Neutrophil (primary cell): ENCODE data around the gene RAMP1.

Experiments
- H3K27ac ChIP-seq: fragments of 200-600 bp; sonication (generic); 2 replicates; pipeline ENCODE4 v1.5.1; 2016; ENCODE audit warnings: mild to moderate bottlenecking, moderate library complexity
- H3K27me3 ChIP-seq: fragments of 200-600 bp; sonication (generic); 2 replicates; pipeline ENCODE4 v1.6.0; 2016; ENCODE audit warnings: mild to moderate bottlenecking
- H3K36me3 ChIP-seq: fragments of 200-600 bp; sonication (generic); 2 replicates; pipeline ENCODE4 v1.5.1; 2017
- H3K4me1 ChIP-seq, 2 experiments: fragments of 200-600 bp in 1 of 2; sonication (generic) in 1 of 2; 1 replicate in 1 of 2; 2 replicates in 1 of 2; pipeline versions ENCODE4 v1.5.1 to v1.6.1; 2013 to 2016; ENCODE audit warnings: low read depth in 1 of 2, low read length in 1 of 2, mild to moderate bottlenecking in 1 of 2, moderate library complexity in 1 of 2; ENCODE audit not compliant: control insufficient read depth in 1 of 2, insufficient read depth in 1 of 2
- H3K4me3 ChIP-seq, 2 experiments: fragments of 200-600 bp in 1 of 2; sonication (generic) in 1 of 2; 1 replicate in 1 of 2; 2 replicates in 1 of 2; pipeline ENCODE4 v1.5.1; 2013 to 2016; ENCODE audit warnings: low read depth in 1 of 2, low read length in 1 of 2, mild to moderate bottlenecking in 1 of 2, moderate library complexity in 1 of 2
- H3K9me3 ChIP-seq: fragments of 200-600 bp; sonication (generic); 2 replicates; pipeline ENCODE4 v1.5.1; 2016
- CTCF ChIP-seq: fragments of 200-600 bp; sonication (generic); IDR thresholded peaks from 2 replicates; pipeline ENCODE4 v1.5.1; 2016; ENCODE audit warnings: antibody characterized with exemption

Gene RAMP1

GRCh38 chr2:237884681-237885080 is 25.3 kb downstream of the RAMP1 start:
- Histone ChIP-seq H3K4me1 (no peaks in the 10 kb centered on the region), H3K27me3 (no peaks in the 10 kb centered on the region), H3K27ac (no peak overlapping the region), H3K9me3 (no peaks in the 10 kb centered on the region), H3K36me3 (no peaks in the 10 kb centered on the region), H3K4me3 (no peak overlapping the region)
- no peak for TF ChIP-seq CTCF

GRCh38 chr2:237885111-237885930 is 25.9 kb downstream of the RAMP1 start:
- H3K27ac ChIP-seq = no peak overlapping the region
- TF ChIP-seq CTCF = no peak
- no peaks in the 10 kb centered on the region for H3K27me3 ChIP-seq
- no peaks in the 10 kb centered on the region for H3K36me3 ChIP-seq
- no peak overlapping the region for H3K4me3 ChIP-seq
- no peaks in the 10 kb centered on the region for H3K9me3 ChIP-seq
- no peaks in the 10 kb centered on the region for H3K4me1 ChIP-seq

DNA sequence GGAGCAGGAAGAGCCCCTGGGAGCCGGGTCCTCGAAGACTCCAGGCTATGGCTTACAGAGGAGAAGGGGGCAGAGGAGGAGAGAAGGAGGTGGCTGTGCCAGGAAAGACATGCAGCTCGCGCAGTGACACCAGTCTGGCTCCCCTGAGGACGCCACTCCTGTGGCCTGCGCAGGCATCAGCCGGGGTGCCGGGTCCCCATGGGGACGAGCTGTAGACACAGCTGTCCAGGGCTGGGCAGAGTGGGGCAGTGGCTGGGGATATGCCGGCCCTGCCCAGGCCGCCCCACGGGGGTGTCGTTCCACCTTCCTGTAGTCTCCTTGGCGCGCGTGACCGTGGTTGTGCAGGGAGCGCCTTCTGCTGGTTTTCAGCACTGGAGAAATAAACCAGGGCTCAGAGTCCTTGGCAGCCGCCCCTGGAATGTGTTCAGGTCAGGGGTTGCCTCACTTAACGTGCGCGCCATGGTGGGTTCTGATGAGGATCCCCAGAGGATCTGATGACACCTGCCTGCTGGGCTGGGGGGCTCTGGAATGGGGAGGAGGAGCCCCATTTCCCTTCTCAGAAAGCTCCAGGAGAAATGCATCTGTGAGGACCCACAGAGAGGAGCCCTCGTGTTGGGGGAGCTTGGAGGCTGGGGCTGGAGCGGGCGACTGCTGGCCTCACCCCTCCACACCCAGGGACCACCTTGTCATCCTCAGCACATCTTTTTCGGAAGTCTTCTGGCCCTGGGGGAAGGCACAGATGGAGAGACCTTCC is 26.7 kb downstream of the RAMP1 start:
- no peak for TF ChIP-seq CTCF
- Histone ChIP-seq H3K4me1 (no peaks in the 10 kb centered on the region), H3K4me3 (no peak overlapping the region), H3K9me3 (no peaks in the 10 kb centered on the region), H3K27me3 (no peaks in the 10 kb centered on the region), H3K36me3 (no peaks in the 10 kb centered on the region), H3K27ac (no peak overlapping the region)

DNA sequence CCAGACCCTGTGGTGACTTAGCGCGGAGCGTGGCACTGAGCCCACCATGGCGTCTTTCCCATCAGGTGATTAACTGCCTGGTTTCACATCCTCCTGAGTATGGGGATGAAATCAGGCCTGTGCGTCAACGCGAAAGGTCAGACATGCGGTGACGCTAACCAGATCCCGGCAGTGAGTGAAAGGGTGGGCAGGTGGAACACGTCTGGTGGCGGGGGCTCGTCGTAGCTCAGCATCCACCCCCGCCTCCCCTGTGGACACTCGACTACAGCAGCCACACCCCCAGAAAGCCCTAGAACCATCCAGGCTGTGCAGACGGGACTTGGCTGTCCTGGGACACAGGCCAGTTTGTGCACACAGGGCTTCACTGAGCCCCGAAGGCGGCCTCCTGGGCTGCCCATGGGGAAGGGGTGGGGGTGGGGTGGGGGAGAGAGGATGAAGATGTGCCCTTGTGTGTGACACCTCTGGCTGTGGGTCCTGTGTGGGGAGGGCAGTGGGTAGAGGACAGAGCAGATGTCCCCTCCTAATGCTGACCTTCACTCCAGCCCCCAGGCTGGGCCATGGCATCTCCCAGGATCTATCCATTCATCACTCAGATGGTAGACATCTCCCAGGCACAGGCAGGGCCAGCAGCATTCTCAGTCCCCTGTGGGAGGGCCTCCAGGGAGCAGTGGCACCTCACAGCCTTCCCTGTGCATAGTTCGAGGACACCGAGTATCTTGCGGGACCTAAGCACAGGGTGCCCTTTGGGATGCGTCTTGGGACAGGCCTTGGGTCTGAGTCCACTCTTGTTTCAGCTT is 27.5 kb downstream of the RAMP1 start:
- TF ChIP-seq CTCF = no peak
- Histone ChIP-seq H3K9me3 (no peaks in the 10 kb centered on the region), H3K4me1 (no peaks in the 10 kb centered on the region), H3K4me3 (no peak overlapping the region), H3K27ac (no peak overlapping the region), H3K27me3 (no peaks in the 10 kb centered on the region), H3K36me3 (no peaks in the 10 kb centered on the region)

DNA sequence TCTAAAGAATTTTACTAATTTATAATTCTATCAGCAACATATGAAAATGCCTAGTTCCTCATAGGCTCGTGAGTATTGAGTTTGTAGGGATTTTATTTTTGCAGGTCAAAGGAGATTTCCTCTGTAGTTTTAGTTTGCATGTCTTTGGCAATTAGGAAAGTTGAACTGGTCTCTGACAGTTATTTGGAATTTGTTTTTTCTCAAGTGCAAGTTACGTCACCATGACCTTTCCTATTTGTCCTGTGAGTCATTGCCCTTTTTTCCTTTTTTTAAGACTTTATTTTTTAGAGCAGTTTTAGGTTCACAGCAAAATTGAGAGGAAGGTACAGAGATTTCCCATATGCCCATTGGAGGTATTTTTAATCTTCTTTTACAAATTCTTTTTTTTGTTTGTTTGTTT is 29.0 kb downstream of the RAMP1 start:
- no peak overlapping the region for H3K27ac ChIP-seq

More for the DNA sequence above, 29.0 kb downstream of the RAMP1 start:
- Histone ChIP-seq H3K27me3 (no peaks in the 10 kb centered on the region), H3K4me1 (no peaks in the 10 kb centered on the region), H3K36me3 (no peaks in the 10 kb centered on the region), H3K9me3 (no peaks in the 10 kb centered on the region), H3K4me3 (no peak overlapping the region)
- TF ChIP-seq CTCF = no peak
